ENCODE results near the gene ROBO2.

DNA sequence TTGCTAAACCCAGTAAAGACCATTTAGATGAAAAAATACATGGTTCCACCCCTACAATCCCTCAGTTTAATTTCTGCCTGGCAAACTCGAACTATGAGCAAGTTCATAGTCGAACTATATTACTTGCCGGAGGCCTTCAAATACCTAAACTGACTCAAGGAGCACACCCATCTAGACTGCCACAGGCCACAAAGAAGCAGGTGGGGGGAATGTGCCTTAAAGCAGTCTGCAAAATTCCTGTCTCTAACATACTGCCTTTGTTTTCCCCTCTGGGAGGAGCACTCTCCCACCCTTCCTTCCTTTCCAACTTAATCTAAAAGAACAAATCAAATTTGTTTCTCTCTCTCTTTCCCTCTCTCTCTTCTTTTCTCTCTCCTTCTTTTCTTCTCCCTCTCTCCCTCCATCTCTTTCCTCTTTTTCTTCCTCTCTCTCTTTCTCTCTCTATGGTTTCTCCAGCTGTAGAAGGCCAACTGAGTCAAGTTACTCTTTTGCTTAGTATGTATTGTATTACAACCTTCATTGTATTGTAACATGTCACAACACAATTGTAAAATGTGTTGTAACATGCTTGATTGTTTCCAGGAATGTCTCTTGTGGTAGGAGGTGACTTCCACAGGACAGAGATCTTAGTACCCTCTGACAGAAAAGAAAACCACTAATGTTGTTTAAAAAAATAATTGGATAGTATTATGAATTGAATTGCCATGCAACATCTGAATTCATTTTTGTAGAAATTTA, 496.3 kb downstream of the ROBO2 start:
- TF ChIP-seq, protein P1, sequence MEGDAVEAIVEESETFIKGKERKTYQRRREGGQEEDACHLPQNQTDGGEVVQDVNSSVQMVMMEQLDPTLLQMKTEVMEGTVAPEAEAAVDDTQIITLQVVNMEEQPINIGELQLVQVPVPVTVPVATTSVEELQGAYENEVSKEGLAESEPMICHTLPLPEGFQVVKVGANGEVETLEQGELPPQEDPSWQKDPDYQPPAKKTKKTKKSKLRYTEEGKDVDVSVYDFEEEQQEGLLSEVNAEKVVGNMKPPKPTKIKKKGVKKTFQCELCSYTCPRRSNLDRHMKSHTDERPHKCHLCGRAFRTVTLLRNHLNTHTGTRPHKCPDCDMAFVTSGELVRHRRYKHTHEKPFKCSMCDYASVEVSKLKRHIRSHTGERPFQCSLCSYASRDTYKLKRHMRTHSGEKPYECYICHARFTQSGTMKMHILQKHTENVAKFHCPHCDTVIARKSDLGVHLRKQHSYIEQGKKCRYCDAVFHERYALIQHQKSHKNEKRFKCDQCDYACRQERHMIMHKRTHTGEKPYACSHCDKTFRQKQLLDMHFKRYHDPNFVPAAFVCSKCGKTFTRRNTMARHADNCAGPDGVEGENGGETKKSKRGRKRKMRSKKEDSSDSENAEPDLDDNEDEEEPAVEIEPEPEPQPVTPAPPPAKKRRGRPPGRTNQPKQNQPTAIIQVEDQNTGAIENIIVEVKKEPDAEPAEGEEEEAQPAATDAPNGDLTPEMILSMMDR (IDR thresholded peaks at IDR 0.05) = no peak
- TF ChIP-seq POLR2A (IDR thresholded peaks at IDR 0.05) = no peak
- no peak for TF ChIP-seq POLR2AphosphoS5 (IDR thresholded peaks at IDR 0.05)
